ENCODE results near the gene MNDA.

The MNDA gene

GRCh38 chr1:158830904-158831507 is at the start of gene MNDA:
MNDA (plus strand) TSS chr1:158831351; CDS start chr1:158842154, 10,803 bp downstream.
- DNase-seq (ENCODE audit: low read depth) = no peak

GRCh38 chr1:158793604-158794003 is 37.5 kb upstream of the MNDA start:
- DNase-seq (ENCODE audit: low read depth) = no peak

GRCh38 chr1:158794247-158794646 is 36.9 kb upstream of the MNDA start:
- DNase-seq (ENCODE audit: low read depth) = no peak

GRCh38 chr1:158798531-158798930 is 32.6 kb upstream of the MNDA start:
- DNase-seq (ENCODE audit: low read depth) = no peak

- no peak for DNase-seq (ENCODE audit: low read depth)
Observed at GRCh38 chr1:158799689-158800088, 31.5 kb upstream of the MNDA start.

- DNase-seq (ENCODE audit: low read depth) = no peak
Observed at GRCh38 chr1:158800526-158800925, 30.6 kb upstream of the MNDA start.

- DNase-seq (ENCODE audit: low read depth) = no peak
Observed at GRCh38 chr1:158801396-158801795, 29.8 kb upstream of the MNDA start.

GRCh38 chr1:158803678-158804077 is 27.5 kb upstream of the MNDA start:
- DNase-seq (ENCODE audit: low read depth) = no peak

GRCh38 chr1:158806916-158807536 is 24.1 kb upstream of the MNDA start:
- DNase-seq (ENCODE audit: low read depth) = no peak

GRCh38 chr1:158809256-158809655 is 21.9 kb upstream of the MNDA start:
- DNase-seq (ENCODE audit: low read depth) = no peak

- no peak for DNase-seq (ENCODE audit: low read depth)
Observed at GRCh38 chr1:158809862-158810261, 21.3 kb upstream of the MNDA start.

- DNase-seq (ENCODE audit: low read depth) = no peak
Observed at GRCh38 chr1:158810311-158810710, 20.8 kb upstream of the MNDA start.

GRCh38 chr1:158812336-158812735 is 18.8 kb upstream of the MNDA start:
- DNase-seq (ENCODE audit: low read depth) = no peak

- no peak for DNase-seq (ENCODE audit: low read depth)
Observed at GRCh38 chr1:158813164-158813563, 18.0 kb upstream of the MNDA start.

- no peak for DNase-seq (ENCODE audit: low read depth)
Observed at GRCh38 chr1:158814970-158815369, 16.2 kb upstream of the MNDA start.

- DNase-seq (ENCODE audit: low read depth) = no peak
Observed at GRCh38 chr1:158818560-158818959, 12.6 kb upstream of the MNDA start.

- DNase-seq (ENCODE audit: low read depth) = no peak
Observed at GRCh38 chr1:158818975-158819431, 12.1 kb upstream of the MNDA start.

GRCh38 chr1:158819461-158820443 is 11.4 kb upstream of the MNDA start:
- no peak for DNase-seq (ENCODE audit: low read depth)

- DNase-seq (ENCODE audit: low read depth) = no peak
Observed at GRCh38 chr1:158821723-158822122, 9.4 kb upstream of the MNDA start.

- no peak for DNase-seq (ENCODE audit: low read depth)
Observed at GRCh38 chr1:158830074-158830677, 975 bp upstream of the MNDA start.

GRCh38 chr1:158833264-158833663 is 2.1 kb downstream of the MNDA start:
- no peak for DNase-seq (ENCODE audit: low read depth)

GRCh38 chr1:158836038-158836437 is 4.9 kb downstream of the MNDA start:
- DNase-seq (ENCODE audit: low read depth) = no peak
